Loucy (cell line): ENCODE measurements around the gene TRIB2.
A peak's percentile ranks its signal among the peaks of the same experiment; 100 is the strongest.

ENCODE experiments used
- H2AFZ ChIP-seq: fragments of 200-600 bp; sonication (generic); 2 replicates; pipeline ENCODE4 v1.6.0; 2016; ENCODE audit warnings: antibody characterized with exemption, mild to moderate bottlenecking, low read length, moderate library complexity
- H3F3A ChIP-seq: fragments of 200-600 bp; 2 replicates; pipeline ENCODE4 v1.6.0; 2016; ENCODE audit warnings: antibody characterized with exemption, low read depth, mild to moderate bottlenecking
- H3K27me3 ChIP-seq: fragments of 200-600 bp; sonication (generic); 2 replicates; pipeline ENCODE4 v1.6.1; 2014; ENCODE audit warnings: low read length, mild to moderate bottlenecking; ENCODE audit not compliant: insufficient read depth, poor library complexity, severe bottlenecking
- H3K36me3 ChIP-seq: fragments of 200-600 bp; sonication (generic); 2 replicates; pipeline ENCODE4 v1.6.1; 2016; ENCODE audit warnings: low read length; ENCODE audit not compliant: insufficient read depth
- H3K4me1 ChIP-seq: fragments of 200-600 bp; sonication (generic); 2 replicates; pipeline ENCODE4 v1.5.1; 2014; ENCODE audit warnings: low read length, mild to moderate bottlenecking; ENCODE audit not compliant: insufficient read depth, poor library complexity, severe bottlenecking
- H3K4me2 ChIP-seq: fragments of 200-600 bp; sonication (generic); 2 replicates; pipeline ENCODE4 v1.6.0; 2014; ENCODE audit warnings: antibody characterized with exemption, low read length, low read depth, mild to moderate bottlenecking; ENCODE audit not compliant: poor library complexity, severe bottlenecking
- H3K4me3 ChIP-seq: fragments of 200-600 bp; sonication (generic); 2 replicates; pipeline ENCODE4 v1.5.1; 2014; ENCODE audit warnings: low read length, mild to moderate bottlenecking, mixed read lengths; ENCODE audit not compliant: poor library complexity, severe bottlenecking
- H3K79me2 ChIP-seq: fragments of 200-600 bp; sonication (generic); 2 replicates; pipeline ENCODE4 v1.6.1; 2014; ENCODE audit warnings: low read length; ENCODE audit not compliant: insufficient read depth
- H3K9ac ChIP-seq: fragments of 200-600 bp; sonication (generic); 2 replicates; pipeline ENCODE4 v1.6.0; 2014; ENCODE audit warnings: mild to moderate bottlenecking, low read depth, low read length, moderate library complexity; ENCODE audit not compliant: poor library complexity, severe bottlenecking
- H3K9me2 ChIP-seq: fragments of 200-600 bp; sonication (generic); replicated peaks from 2 replicates; pipeline ENCODE4 v1.6.1; 2016; ENCODE audit warnings: low read depth, low read length, mixed read lengths
- H3K9me3 ChIP-seq: fragments of 200-600 bp; sonication (generic); 2 replicates; pipeline ENCODE4 v1.6.1; 2014; ENCODE audit warnings: mild to moderate bottlenecking, antibody characterized with exemption, low read length, low read depth; ENCODE audit not compliant: insufficient read depth
- H4K20me1 ChIP-seq: fragments of 200-600 bp; sonication (generic); 2 replicates; pipeline ENCODE4 v1.6.0; 2014; ENCODE audit warnings: antibody characterized with exemption, low read length, mild to moderate bottlenecking; ENCODE audit not compliant: insufficient read depth, poor library complexity, severe bottlenecking
- EZH2phosphoT487 ChIP-seq: fragments of 200-600 bp; IDR thresholded peaks from 2 replicates; pipeline ENCODE4 v1.6.1; 2018; ENCODE audit warnings: antibody characterized with exemption, mild to moderate bottlenecking, moderate library complexity, borderline replicate concordance
- TF ChIP-seq, protein P1 (sequence below): fragments of 200-600 bp; sonication (generic); conservative IDR thresholded peaks from 2 replicates; pipeline ENCODE4 v1.5.1; 2014; ENCODE audit warnings: mild to moderate bottlenecking, antibody characterized with exemption, low read length

TRIB2 gene

DNA sequence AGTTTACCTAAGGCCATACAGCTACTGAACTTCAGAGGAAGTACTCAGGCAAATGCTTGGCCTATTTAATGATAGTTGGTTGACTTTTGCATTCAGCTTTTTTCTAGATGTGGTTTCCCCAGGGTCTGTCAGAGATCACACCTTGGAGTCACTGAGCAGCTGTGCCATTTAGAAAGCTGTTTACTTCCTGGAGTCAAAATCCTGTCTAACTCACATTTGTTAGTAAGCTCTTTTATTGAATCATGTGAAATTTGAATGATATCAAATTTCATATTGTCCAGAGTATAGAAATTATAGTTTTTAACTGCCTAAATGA lies 7.6 kb upstream of the TRIB2 start:
- Histone ChIP-seq H3K36me3 (no peaks in the 10 kb centered on the region), H3K9ac (no peak overlapping the region), H3K27me3 (no peaks in the 10 kb centered on the region), H3K4me1 (peaks cover 43% of the 10 kb centered on the region), H2AFZ (no peak overlapping the region), H3F3A (peaks cover 10% of the 10 kb centered on the region; the same call in 1 of the 2 replicates), H3K9me3 (no peaks in the 10 kb centered on the region; the same call in 1 of the 2 replicates), H4K20me1 (no peaks in the 10 kb centered on the region), H3K79me2 (no peaks in the 10 kb centered on the region), H3K4me2 (peak overlapping the region; percentile 64), H3K4me3 (no peak overlapping the region), H3K9me2 (no peaks in the 10 kb centered on the region)
- TF ChIP-seq, protein P1, sequence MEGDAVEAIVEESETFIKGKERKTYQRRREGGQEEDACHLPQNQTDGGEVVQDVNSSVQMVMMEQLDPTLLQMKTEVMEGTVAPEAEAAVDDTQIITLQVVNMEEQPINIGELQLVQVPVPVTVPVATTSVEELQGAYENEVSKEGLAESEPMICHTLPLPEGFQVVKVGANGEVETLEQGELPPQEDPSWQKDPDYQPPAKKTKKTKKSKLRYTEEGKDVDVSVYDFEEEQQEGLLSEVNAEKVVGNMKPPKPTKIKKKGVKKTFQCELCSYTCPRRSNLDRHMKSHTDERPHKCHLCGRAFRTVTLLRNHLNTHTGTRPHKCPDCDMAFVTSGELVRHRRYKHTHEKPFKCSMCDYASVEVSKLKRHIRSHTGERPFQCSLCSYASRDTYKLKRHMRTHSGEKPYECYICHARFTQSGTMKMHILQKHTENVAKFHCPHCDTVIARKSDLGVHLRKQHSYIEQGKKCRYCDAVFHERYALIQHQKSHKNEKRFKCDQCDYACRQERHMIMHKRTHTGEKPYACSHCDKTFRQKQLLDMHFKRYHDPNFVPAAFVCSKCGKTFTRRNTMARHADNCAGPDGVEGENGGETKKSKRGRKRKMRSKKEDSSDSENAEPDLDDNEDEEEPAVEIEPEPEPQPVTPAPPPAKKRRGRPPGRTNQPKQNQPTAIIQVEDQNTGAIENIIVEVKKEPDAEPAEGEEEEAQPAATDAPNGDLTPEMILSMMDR, result no peak
- TF ChIP-seq EZH2phosphoT487, result no peak

DNA sequence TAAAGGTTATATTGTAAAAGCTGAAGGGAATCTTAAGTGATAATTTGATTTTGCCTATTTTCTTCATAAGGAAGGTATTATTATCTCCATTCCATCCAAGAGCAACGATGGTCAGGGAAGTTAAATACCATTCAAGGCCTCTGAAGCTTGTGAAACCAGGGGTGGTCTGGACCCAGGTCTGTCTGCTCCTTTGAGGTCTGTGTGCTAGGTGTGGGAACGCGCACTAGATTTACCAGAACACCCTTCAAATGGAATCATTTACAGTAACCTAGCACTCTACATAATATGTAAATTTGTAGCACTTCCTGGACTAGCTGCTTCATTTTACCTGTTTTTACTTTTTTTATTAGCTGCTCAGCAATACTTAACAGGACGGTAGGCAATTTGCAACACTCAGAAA lies 6.4 kb upstream of the TRIB2 start:
- Histone ChIP-seq H3K9me2 (no peaks in the 10 kb centered on the region), H3K9ac (no peak overlapping the region), H2AFZ (no peak overlapping the region), H3K4me3 (no peak overlapping the region), H4K20me1 (no peaks in the 10 kb centered on the region), H3K4me1 (peaks cover 32% of the 10 kb centered on the region), H3K4me2 (no peak overlapping the region), H3K79me2 (no peaks in the 10 kb centered on the region), H3K27me3 (no peaks in the 10 kb centered on the region), H3K9me3 (no peaks in the 10 kb centered on the region; the same call in 1 of the 2 replicates), H3F3A (peaks cover 8% of the 10 kb centered on the region; the same call in 1 of the 2 replicates), H3K36me3 (no peaks in the 10 kb centered on the region)
- TF ChIP-seq EZH2phosphoT487, result no peak
- TF ChIP-seq, protein P1, result no peak

DNA sequence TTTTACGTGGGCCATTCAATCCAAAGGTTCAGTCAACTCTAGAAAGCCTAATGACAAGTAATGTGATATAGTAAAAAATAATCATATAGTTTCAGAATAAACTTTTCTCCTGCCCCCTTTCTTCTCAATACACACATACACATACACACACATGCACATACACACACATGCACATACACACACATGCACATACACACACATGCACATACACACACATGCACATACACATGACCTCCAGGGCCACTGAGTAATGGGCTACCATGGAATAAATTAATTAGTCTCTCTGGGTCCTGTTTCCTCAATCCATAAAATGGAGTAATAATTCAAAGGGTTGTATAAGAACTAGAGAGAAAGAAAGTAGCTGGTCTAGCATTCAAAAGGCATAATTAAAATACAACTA lies 5.4 kb upstream of the TRIB2 start:
- H3K4me2 ChIP-seq, result no peak overlapping the region
- TF ChIP-seq, protein P1, result no peak
- no peak for TF ChIP-seq EZH2phosphoT487

More for the DNA sequence above, 5.4 kb upstream of the TRIB2 start:
- no peaks in the 10 kb centered on the region for H3K9me3 ChIP-seq
- H3K9me2 ChIP-seq, result no peaks in the 10 kb centered on the region
- no peak overlapping the region for H3K9ac ChIP-seq
- H3K4me3 ChIP-seq, result no peak overlapping the region
- H3K36me3 ChIP-seq, result no peaks in the 10 kb centered on the region
- no peak overlapping the region for H2AFZ ChIP-seq
- peaks cover 6% of the 10 kb centered on the region; the same call in 1 of the 2 replicates for H3F3A ChIP-seq
- H3K79me2 ChIP-seq, result no peaks in the 10 kb centered on the region
- H3K4me1 ChIP-seq, result peaks cover 38% of the 10 kb centered on the region
- H4K20me1 ChIP-seq, result no peaks in the 10 kb centered on the region
- H3K27me3 ChIP-seq, result no peaks in the 10 kb centered on the region
